Breast epithelium (tissue), 3 donors: ENCODE measurements around the gene NHLH1.

Experiments
- CTCF ChIP-seq, 3 donors: fragments of 450-650 bp; IDR thresholded peaks; one replicate each; pipeline ENCODE4 v1.5.1; 2016 to 2017; ENCODE audit warnings: antibody characterized with exemption in 3 of 3, mild to moderate bottlenecking in 3 of 3, moderate library complexity in 3 of 3
- POLR2A ChIP-seq: fragments of 450-650 bp; IDR thresholded peaks from one replicate; pipeline ENCODE4 v1.6.1; 2016; ENCODE audit warnings: antibody characterized with exemption, mild to moderate bottlenecking, moderate library complexity

DNA sequence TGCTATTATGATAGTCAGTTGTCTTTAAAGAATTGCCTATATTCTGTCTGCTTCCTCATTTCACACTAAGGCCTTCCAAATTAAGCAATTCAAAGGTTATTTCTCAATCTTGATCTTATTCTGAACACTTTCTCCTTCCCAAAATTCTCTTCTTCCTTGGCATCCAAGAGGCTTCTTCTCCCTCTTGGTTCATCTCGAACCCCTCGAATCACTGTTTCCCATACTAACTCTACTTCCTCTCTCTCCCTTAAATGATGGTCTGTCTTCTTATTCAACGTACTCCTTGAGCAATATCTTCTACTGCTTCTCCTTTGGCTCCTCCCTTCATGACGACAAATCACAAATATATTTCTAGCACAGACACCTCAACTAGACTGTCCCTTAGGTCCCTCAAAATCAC lies 28.3 kb upstream of the NHLH1 start:
- TF ChIP-seq CTCF (IDR thresholded peaks at IDR 0.05): no peak
- no peak for TF ChIP-seq POLR2A
